Measurements from ENCODE around the gene KRT76.

KRT76 gene

GRCh38 chr12:52821071-52821730 lies 44.1 kb upstream of the KRT76 start:
- DNase-seq (ENCODE audit: low spot score): no peak
- TF ChIP-seq, protein P1, sequence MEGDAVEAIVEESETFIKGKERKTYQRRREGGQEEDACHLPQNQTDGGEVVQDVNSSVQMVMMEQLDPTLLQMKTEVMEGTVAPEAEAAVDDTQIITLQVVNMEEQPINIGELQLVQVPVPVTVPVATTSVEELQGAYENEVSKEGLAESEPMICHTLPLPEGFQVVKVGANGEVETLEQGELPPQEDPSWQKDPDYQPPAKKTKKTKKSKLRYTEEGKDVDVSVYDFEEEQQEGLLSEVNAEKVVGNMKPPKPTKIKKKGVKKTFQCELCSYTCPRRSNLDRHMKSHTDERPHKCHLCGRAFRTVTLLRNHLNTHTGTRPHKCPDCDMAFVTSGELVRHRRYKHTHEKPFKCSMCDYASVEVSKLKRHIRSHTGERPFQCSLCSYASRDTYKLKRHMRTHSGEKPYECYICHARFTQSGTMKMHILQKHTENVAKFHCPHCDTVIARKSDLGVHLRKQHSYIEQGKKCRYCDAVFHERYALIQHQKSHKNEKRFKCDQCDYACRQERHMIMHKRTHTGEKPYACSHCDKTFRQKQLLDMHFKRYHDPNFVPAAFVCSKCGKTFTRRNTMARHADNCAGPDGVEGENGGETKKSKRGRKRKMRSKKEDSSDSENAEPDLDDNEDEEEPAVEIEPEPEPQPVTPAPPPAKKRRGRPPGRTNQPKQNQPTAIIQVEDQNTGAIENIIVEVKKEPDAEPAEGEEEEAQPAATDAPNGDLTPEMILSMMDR (IDR thresholded peaks at IDR 0.05; ENCODE audit: extremely low read depth, insufficient read depth, missing control alignments): no peak
- in situ Hi-C loops (cut with MboI; ENCODE audit: low pct_unique_long_range_greater_than_20kb, low sequenced_read_pairs, unreplicated experiment): no loop called here

- TF ChIP-seq, protein P1 (IDR thresholded peaks at IDR 0.05; ENCODE audit: extremely low read depth, insufficient read depth, missing control alignments): no peak
- DNase-seq (ENCODE audit: low spot score): no peak
- in situ Hi-C loops (cut with MboI; ENCODE audit: low pct_unique_long_range_greater_than_20kb, low sequenced_read_pairs, unreplicated experiment): no loop called here
Measured at GRCh38 chr12:52820521-52820920, 43.4 kb upstream of the KRT76 start.

- no peak for DNase-seq (ENCODE audit: low spot score)
- TF ChIP-seq, protein P1 (IDR thresholded peaks at IDR 0.05; ENCODE audit: extremely low read depth, insufficient read depth, missing control alignments): no peak
- in situ Hi-C loops (cut with MboI; ENCODE audit: low pct_unique_long_range_greater_than_20kb, low sequenced_read_pairs, unreplicated experiment): no loop called here
Measured at GRCh38 chr12:52819731-52820510, 42.8 kb upstream of the KRT76 start.

- in situ Hi-C loops (cut with MboI; ENCODE audit: low pct_unique_long_range_greater_than_20kb, low sequenced_read_pairs, unreplicated experiment): no loop called here
- DNase-seq (ENCODE audit: low spot score): no peak
- TF ChIP-seq, protein P1 (IDR thresholded peaks at IDR 0.05; ENCODE audit: extremely low read depth, insufficient read depth, missing control alignments): no peak
Measured at GRCh38 chr12:52818887-52819420, 41.8 kb upstream of the KRT76 start.

DNA sequence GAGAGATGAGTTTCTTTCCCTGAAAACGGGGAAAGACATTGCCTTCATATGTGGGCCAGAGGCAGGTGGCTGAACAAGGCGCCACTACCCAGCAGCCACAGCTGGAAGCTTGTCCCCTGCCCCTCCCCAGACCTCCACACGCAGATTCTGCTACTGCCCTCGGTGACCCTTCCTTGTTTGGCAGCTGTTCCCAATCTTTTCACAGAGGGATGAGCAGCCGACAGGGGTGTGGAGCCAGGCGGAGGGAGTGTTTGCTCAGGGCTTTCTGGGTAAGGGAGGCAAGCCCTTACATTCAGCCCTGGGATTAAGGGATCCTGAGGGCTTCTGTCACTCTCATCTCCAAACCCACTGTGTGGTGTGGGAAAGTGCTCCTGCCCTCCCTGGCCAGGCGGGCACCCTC lies 41.2 kb upstream of the KRT76 start:
- no peak for DNase-seq (ENCODE audit: low spot score)
- TF ChIP-seq, protein P1 (IDR thresholded peaks at IDR 0.05; ENCODE audit: extremely low read depth, insufficient read depth, missing control alignments): no peak
- in situ Hi-C loops (cut with MboI; ENCODE audit: low pct_unique_long_range_greater_than_20kb, low sequenced_read_pairs, unreplicated experiment): no loop called here

GRCh38 chr12:52817699-52818238 lies 40.6 kb upstream of the KRT76 start:
- no peak for DNase-seq (ENCODE audit: low spot score)
- TF ChIP-seq, protein P1 (IDR thresholded peaks at IDR 0.05; ENCODE audit: extremely low read depth, insufficient read depth, missing control alignments): no peak
- in situ Hi-C loops (cut with MboI; ENCODE audit: low pct_unique_long_range_greater_than_20kb, low sequenced_read_pairs, unreplicated experiment): no loop called here

Data from GM13977 (cell line).